ENCODE results near the gene MAML2.

MAML2 gene

GRCh38 chr11:96294289-96294688 lies 48.7 kb downstream of the MAML2 start:
- DNase-seq (ENCODE audit: low read depth), result no peak
- no peak overlapping the region for H3K4me3 ChIP-seq (ENCODE audit: low read length)
- no peak for TF ChIP-seq CTCF (conservative IDR thresholded peaks at IDR 0.05; ENCODE audit: low read depth, low read length)

- TF ChIP-seq CTCF (conservative IDR thresholded peaks at IDR 0.05; ENCODE audit: low read depth, low read length), result no peak
- no peak overlapping the region for H3K4me3 ChIP-seq (ENCODE audit: low read length)
- DNase-seq (ENCODE audit: low read depth), result no peak
Measured at GRCh38 chr11:96293598-96294021, 49.4 kb downstream of the MAML2 start.

- DNase-seq (ENCODE audit: low read depth), result no peak
- no peak for TF ChIP-seq CTCF (conservative IDR thresholded peaks at IDR 0.05; ENCODE audit: low read depth, low read length)
- no peak overlapping the region for H3K4me3 ChIP-seq (ENCODE audit: low read length)
Measured at GRCh38 chr11:96293109-96293508, 49.9 kb downstream of the MAML2 start.

- DNase-seq (ENCODE audit: low read depth), result no peak
- no peak overlapping the region for H3K4me3 ChIP-seq (ENCODE audit: low read length)
- no peak for TF ChIP-seq CTCF (conservative IDR thresholded peaks at IDR 0.05; ENCODE audit: low read depth, low read length)
Measured at GRCh38 chr11:96292291-96293010, 50.5 kb downstream of the MAML2 start.

- TF ChIP-seq CTCF (conservative IDR thresholded peaks at IDR 0.05; ENCODE audit: low read depth, low read length), result no peak
- no peak for DNase-seq (ENCODE audit: low read depth)
- no peak overlapping the region for H3K4me3 ChIP-seq (ENCODE audit: low read length)
Measured at GRCh38 chr11:96290631-96291030, 52.4 kb downstream of the MAML2 start.

GRCh38 chr11:96290031-96290430 lies 53.0 kb downstream of the MAML2 start:
- no peak overlapping the region for H3K4me3 ChIP-seq (ENCODE audit: low read length)
- DNase-seq (ENCODE audit: low read depth), result no peak
- no peak for TF ChIP-seq CTCF (conservative IDR thresholded peaks at IDR 0.05; ENCODE audit: low read depth, low read length)

- no peak for TF ChIP-seq CTCF (conservative IDR thresholded peaks at IDR 0.05; ENCODE audit: low read depth, low read length)
- H3K4me3 ChIP-seq (ENCODE audit: low read length), result no peak overlapping the region
- DNase-seq (ENCODE audit: low read depth), result no peak
Measured at GRCh38 chr11:96288915-96289314, 54.1 kb downstream of the MAML2 start.
